D341Med (cell line): ENCODE data around the gene GCLC.

Experiments used
- DNase-seq: peaks from one replicate; pipeline ENCODE4 v3.0.0; 2012; ENCODE audit warnings: low spot score

GCLC gene

GRCh38 chr6:53524455-53524815 is 20.5 kb downstream of the GCLC start:
- no peak for DNase-seq

- no peak for DNase-seq
These were observed 21.1 kb downstream of the GCLC start for GRCh38 chr6:53523511-53524454.

- DNase-seq, result no peak
These were observed 24.5 kb downstream of the GCLC start for GRCh38 chr6:53520320-53520928.

- no peak for DNase-seq
These were observed 26.0 kb downstream of the GCLC start for GRCh38 chr6:53518862-53519261.

GRCh38 chr6:53517021-53517420 is 27.9 kb downstream of the GCLC start:
- no peak for DNase-seq

- DNase-seq, result no peak
These were observed 30.2 kb downstream of the GCLC start for GRCh38 chr6:53514677-53515076.

- DNase-seq, result no peak
These were observed 31.4 kb downstream of the GCLC start for GRCh38 chr6:53513519-53513966.

GRCh38 chr6:53513056-53513455 is 31.8 kb downstream of the GCLC start:
- DNase-seq, result no peak

- no peak for DNase-seq
These were observed 32.3 kb downstream of the GCLC start for GRCh38 chr6:53512626-53513025.

GRCh38 chr6:53510746-53511145 is 34.2 kb downstream of the GCLC start:
- DNase-seq, result no peak

GRCh38 chr6:53506872-53507271 is 38.0 kb downstream of the GCLC start:
- no peak for DNase-seq

GRCh38 chr6:53504512-53504911 is 40.4 kb downstream of the GCLC start:
- DNase-seq, result no peak

GRCh38 chr6:53503060-53503459 is 41.8 kb downstream of the GCLC start:
- no peak for DNase-seq

GRCh38 chr6:53501432-53501831 is 43.5 kb downstream of the GCLC start:
- no peak for DNase-seq

- DNase-seq, result no peak
These were observed 44.8 kb downstream of the GCLC start for GRCh38 chr6:53500095-53500494.

- no peak for DNase-seq
These were observed 45.8 kb downstream of the GCLC start for GRCh38 chr6:53499094-53499493.

GRCh38 chr6:53498649-53499048 is 46.3 kb downstream of the GCLC start:
- DNase-seq, result no peak

- DNase-seq, result no peak
These were observed 47.0 kb downstream of the GCLC start for GRCh38 chr6:53497905-53498304.

GRCh38 chr6:53496797-53497375 is 48.0 kb downstream of the GCLC start:
- DNase-seq, result no peak

GRCh38 chr6:53495506-53496499 is 49.1 kb downstream of the GCLC start:
- DNase-seq, result no peak

GRCh38 chr6:53494076-53494475 is 50.8 kb downstream of the GCLC start:
- no peak for DNase-seq

GRCh38 chr6:53493635-53494025 is 51.3 kb downstream of the GCLC start:
- no peak for DNase-seq
